Dermis blood vessel endothelial cell (primary cell): ENCODE results near the gene BCL6. TPM values are rescaled to one million over a fixed set of nuclear protein-coding genes. Genes with fewer than 3 reads are reported as not detected.
"Not testable (repeated sequence)": the region's sequence is repeated elsewhere in the genome, so short reads cannot be mapped to it uniquely, and the experiment has no call there.

Source experiments
- DNase-seq: peaks from one replicate; pipeline ENCODE4 v3.0.0; 2010
- total RNA-seq: library from RNA; depleted of rRNA; stranded (reverse); fragments of >200 nt; gene quantifications from 2 replicates; pipeline ENCODE4 v1.2.3, GENCODE V29; 2014

BCL6 gene
- total RNA-seq, 1 donor from 2014 or later: 2.2 TPM

GRCh38 chr3:187709155-187709554, 36.1 kb downstream of the BCL6 start:
- DNase-seq: no peak

GRCh38 chr3:187708696-187709095, 36.6 kb downstream of the BCL6 start:
- DNase-seq: no peak

GRCh38 chr3:187706971-187707370, 38.3 kb downstream of the BCL6 start:
- DNase-seq: peak; percentile 23

- no peak for DNase-seq
Observed at GRCh38 chr3:187705164-187705563, 40.1 kb downstream of the BCL6 start.

GRCh38 chr3:187702507-187703033, 42.7 kb downstream of the BCL6 start, which contains the start of gene RTP2:
Gene RTP2 (minus strand): TSS chr3:187702557. CDS start chr3:187702128, 429 bp downstream.
- DNase-seq: no peak

GRCh38 chr3:187700249-187700648, 45.0 kb downstream of the BCL6 start:
- DNase-seq: no peak

- DNase-seq: no peak
Observed at GRCh38 chr3:187698499-187699399, 46.5 kb downstream of the BCL6 start.

- DNase-seq: no peak
Observed at GRCh38 chr3:187696021-187696420, 49.2 kb downstream of the BCL6 start.

- no peak for DNase-seq
Observed at GRCh38 chr3:187695449-187695848, 49.8 kb downstream of the BCL6 start.

- DNase-seq: no peak
Observed at GRCh38 chr3:187694801-187695200, 50.5 kb downstream of the BCL6 start.

- DNase-seq: no peak
Observed at GRCh38 chr3:187693431-187693830, 51.8 kb downstream of the BCL6 start.

GRCh38 chr3:187689984-187690383, 55.3 kb downstream of the BCL6 start:
- DNase-seq: no peak

GRCh38 chr3:187686621-187687273, 58.5 kb downstream of the BCL6 start:
- DNase-seq: no peak

GRCh38 chr3:187685948-187686347, 59.3 kb downstream of the BCL6 start:
- no peak for DNase-seq

GRCh38 chr3:187684880-187685279, 60.4 kb downstream of the BCL6 start:
- DNase-seq: no peak

- no peak for DNase-seq
Observed at GRCh38 chr3:187684444-187684843, 60.8 kb downstream of the BCL6 start.

- DNase-seq: not testable (repeated sequence)
Observed at GRCh38 chr3:187681756-187682155, 63.5 kb downstream of the BCL6 start.

- DNase-seq: peak; percentile 87
Observed at GRCh38 chr3:187679638-187680396, 65.5 kb downstream of the BCL6 start.

GRCh38 chr3:187678726-187679268, 66.5 kb downstream of the BCL6 start:
- peak; percentile 71 for DNase-seq

- DNase-seq: no peak
Observed at GRCh38 chr3:187677604-187678003, 67.7 kb downstream of the BCL6 start.

GRCh38 chr3:187673012-187673411, 72.3 kb downstream of the BCL6 start:
- no peak for DNase-seq
